Astrocyte of the spinal cord (primary cell): ENCODE measurements around the gene CDNF.

Source experiments
- DNase-seq: peaks from one replicate; pipeline ENCODE4 v3.0.0; 2011; ENCODE audit warnings: low read depth, low spot score
- H3K4me3 ChIP-seq: 2 replicates; pipeline ENCODE4 v1.5.1; 2011; ENCODE audit warnings: low read depth, mild to moderate bottlenecking, low read length, moderate library complexity
- in situ Hi-C: cut with HindIII; loops from 2 replicates; pipeline ENCODE4 v1.10.0; 2017; ENCODE audit warnings: low sequenced_read_pairs
- TF ChIP-seq, protein P1 (sequence below): IDR thresholded peaks from 2 replicates; pipeline ENCODE4 v1.5.1; 2012; ENCODE audit warnings: low read depth, mild to moderate bottlenecking, low read length, inconsistent platforms

CDNF gene

DNA sequence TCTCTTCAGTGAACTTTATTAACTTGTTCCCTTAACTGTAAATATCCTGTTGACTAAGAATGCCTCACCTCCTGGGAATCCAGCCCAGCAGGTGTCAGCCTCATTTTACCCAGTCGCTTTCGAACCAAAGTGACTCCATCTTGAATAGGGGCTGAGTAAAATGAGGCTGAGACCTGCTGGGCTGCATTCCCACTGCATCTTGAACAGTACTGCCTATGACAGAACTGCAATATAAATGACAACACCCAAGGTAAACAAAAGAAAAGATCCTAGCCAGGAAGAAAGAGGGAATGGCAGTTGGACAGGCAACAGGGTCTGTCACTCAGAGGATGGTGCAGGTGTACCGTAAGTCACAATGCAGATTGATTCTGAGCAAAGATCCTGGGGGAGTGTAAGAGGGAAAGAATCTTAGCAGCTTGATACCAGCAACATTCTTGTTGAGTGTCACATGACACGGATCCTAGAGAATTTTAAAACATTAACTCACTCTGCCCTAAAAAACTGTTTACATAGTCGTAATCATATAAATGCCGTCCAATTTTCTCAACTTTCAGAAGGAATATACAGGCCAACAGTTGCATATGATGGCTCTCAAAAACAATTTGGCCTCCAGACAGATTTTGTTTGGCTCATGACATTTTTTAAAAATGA lies 58.7 kb downstream of the CDNF start:
- no peak overlapping the region for H3K4me3 ChIP-seq
- in situ Hi-C loops = no loop called here
- TF ChIP-seq, protein P1, sequence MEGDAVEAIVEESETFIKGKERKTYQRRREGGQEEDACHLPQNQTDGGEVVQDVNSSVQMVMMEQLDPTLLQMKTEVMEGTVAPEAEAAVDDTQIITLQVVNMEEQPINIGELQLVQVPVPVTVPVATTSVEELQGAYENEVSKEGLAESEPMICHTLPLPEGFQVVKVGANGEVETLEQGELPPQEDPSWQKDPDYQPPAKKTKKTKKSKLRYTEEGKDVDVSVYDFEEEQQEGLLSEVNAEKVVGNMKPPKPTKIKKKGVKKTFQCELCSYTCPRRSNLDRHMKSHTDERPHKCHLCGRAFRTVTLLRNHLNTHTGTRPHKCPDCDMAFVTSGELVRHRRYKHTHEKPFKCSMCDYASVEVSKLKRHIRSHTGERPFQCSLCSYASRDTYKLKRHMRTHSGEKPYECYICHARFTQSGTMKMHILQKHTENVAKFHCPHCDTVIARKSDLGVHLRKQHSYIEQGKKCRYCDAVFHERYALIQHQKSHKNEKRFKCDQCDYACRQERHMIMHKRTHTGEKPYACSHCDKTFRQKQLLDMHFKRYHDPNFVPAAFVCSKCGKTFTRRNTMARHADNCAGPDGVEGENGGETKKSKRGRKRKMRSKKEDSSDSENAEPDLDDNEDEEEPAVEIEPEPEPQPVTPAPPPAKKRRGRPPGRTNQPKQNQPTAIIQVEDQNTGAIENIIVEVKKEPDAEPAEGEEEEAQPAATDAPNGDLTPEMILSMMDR = no peak
- DNase-seq = no peak

DNA sequence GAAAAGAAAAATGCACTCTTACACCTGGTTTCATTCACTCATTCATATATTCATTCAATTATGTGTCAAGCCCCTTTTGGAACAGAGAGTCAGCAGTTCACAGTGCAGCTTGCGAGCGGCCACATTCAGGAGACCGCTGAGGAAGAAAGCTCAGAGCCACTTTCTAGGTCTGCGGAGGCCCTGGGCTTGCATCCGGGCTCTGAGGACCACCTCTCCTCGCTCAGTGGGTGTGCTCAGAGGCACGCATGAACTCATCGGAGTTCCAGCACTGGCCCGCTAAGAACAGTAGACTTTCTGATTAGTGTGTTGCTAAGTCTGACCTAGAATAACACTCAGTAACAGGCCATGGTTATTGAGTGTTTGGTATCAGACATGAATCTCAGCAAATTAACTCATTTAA lies 61.3 kb downstream of the CDNF start:
- in situ Hi-C loops = no loop called here
- DNase-seq = no peak
- TF ChIP-seq, protein P1 = no peak

DNA sequence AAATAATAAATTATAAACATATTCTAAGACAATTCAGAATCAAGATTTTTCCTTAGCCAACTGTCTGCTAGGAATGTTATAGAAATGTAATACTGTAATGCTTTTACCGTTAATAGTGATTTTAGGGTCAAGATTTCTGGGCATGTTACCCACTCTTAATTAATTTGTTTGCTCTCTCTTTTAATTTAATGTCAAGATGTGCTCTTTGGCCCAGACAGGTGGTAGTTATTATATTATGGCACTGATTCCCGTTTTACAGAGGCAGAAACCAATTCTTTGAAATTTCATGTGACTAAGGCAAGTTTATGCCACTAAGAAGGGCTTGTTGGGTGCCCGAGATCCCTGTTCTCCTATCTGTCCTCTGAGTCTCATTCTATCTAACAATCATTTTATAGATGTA lies 62.2 kb downstream of the CDNF start:
- no peak for DNase-seq
- no peak overlapping the region for H3K4me3 ChIP-seq
- in situ Hi-C loops = no loop called here
- TF ChIP-seq, protein P1 = no peak

More for the DNA sequence above, 61.3 kb downstream of the CDNF start:
- no peak overlapping the region for H3K4me3 ChIP-seq

DNA sequence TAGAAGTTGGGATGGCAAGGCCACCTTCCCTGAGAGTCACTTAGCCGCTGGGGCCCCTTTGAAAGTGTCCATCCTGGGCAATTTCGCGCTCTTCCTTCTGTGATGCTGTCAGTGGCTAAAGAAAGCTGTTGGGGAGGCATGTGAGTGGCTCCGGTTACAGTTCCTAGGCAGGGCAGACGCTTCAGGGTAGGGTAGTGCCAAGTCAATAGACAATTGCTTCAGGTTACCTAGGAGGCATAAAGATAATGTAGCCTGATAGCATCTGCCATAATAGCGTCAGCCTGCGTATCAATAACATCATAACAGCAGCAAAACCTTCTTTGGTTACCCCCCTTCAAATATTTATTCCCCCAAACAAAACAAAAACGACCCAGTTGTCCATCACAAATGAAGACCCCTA lies 63.0 kb downstream of the CDNF start, which contains the start of gene FAM107B:
FAM107B (minus strand) TSS at position 101 of the 400 bp plus-strand sequence. CDS start 234 bp downstream, outside the sequence.
- in situ Hi-C loops = no loop called here

DNA sequence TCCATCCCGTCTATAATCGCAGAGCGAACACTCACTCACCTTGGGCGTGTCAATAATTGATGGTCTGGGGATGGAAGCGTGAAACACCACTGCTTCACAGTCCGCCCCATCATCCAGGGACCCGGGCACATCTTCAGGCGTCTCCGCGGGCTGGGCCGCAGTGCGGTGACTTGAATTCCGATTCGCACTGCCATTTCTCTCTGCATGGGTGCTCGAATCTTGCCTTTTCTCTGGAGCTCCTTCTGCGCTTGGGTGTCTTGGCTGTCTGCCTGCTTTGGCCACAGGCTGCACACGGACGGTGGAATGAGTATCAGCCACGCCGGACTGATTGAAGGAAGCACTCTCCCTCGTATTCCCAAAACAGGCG lies 63.6 kb downstream of the CDNF start:
- no peak overlapping the region for H3K4me3 ChIP-seq
- in situ Hi-C loops = no loop called here
- TF ChIP-seq, protein P1 = no peak
- no peak for DNase-seq

More for the DNA sequence above, 63.0 kb downstream of the CDNF start, which contains the start of gene FAM107B:
- DNase-seq = no peak
- TF ChIP-seq, protein P1 = no peak
- no peak within 1 kb of the TSS for H3K4me3 ChIP-seq

DNA sequence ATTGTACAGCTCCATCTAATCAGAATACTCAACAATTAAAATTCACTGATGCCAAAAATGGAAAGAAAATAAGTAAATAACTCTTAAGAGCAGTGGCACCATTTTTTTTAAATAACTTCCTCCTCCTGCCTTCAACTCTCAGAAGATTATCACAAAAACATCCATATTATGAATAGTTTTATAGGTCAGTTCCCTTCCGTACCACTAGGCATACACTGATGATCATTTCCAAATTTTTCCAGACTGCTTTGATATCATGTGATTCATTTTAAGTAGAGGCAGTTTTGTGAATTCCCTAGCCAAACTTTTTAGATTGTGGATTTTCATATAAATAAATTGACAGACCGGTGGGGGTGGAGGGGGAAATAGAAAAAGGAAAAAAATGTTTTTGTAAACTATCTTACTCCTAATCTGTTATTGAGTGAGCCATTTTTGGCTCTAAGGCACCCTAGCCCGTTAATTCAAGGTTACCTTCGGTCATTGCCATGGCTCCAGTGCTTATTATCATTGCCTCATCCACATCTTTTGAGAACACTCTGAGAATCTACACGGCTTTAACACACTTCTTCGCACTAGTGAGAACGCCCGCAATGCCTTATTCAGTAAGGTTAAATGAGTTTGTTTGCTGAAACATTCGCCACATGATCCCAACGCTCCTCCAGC lies 64.2 kb downstream of the CDNF start:
- TF ChIP-seq, protein P1 = no peak
- in situ Hi-C loops = no loop called here
- no peak for DNase-seq
- no peak overlapping the region for H3K4me3 ChIP-seq
